Endothelial cell of umbilical vein (primary cell): ENCODE results near the gene NDUFAF2. TPM values are rescaled to one million over a fixed set of nuclear protein-coding genes. Genes with fewer than 3 reads are reported as not detected.

Experiments used
- Bru-seq: library from RNA; stranded (reverse); fragments of 400-500 nt; gene quantifications from one replicate; lab custom pipeline; 2021; lab: Mats Ljungman, UMichigan
- BruChase-seq, 2 experiments: library from RNA; stranded (reverse); fragments of 400-500 nt; gene quantifications; one replicate each; lab custom pipeline; 2021; lab: Mats Ljungman, UMichigan
- BruUV-seq: library from RNA; stranded (reverse); fragments of 400-500 nt; replicated peaks from 2 replicates; lab custom pipeline; 2021; lab: Mats Ljungman, UMichigan
- CTCF ChIA-PET: fragments of 300-600, 350-600 bp; sonication (Branson Sonifier 250); formaldehyde crosslinking; loops from one replicate; lab custom pipeline; 2021; ENCODE audit warnings: antibody characterized with exemption, inconsistent platforms; lab: Charles Lee
- POLR2A ChIA-PET: fragments of 300-600, 350-600 bp; sonication (Branson Sonifier 250); formaldehyde crosslinking; loops from one replicate; lab custom pipeline; 2021; ENCODE audit warnings: antibody characterized with exemption, inconsistent platforms; lab: Charles Lee
- DNase-seq: peaks from one replicate; pipeline ENCODE4 v3.0.0-alpha.2; 2011; ENCODE audit warnings: low read depth, low spot score
- FAIRE-seq: peaks from 2 replicates; lab custom pipeline; 2011; peaks lifted over from hg19 to GRCh38; lab: Jason Lieb, UNC
- H2AFZ ChIP-seq: 2 replicates; pipeline ENCODE4 v1.6.0; 2012; ENCODE audit warnings: low read depth, low read length, control low read depth, inconsistent platforms
- H3K27ac ChIP-seq: 2 replicates; pipeline ENCODE4 v1.5.1; 2011; ENCODE audit warnings: low read depth, mild to moderate bottlenecking, control low read depth, low read length, moderate library complexity; ENCODE audit not compliant: insufficient read depth
- H3K27me3 ChIP-seq, 2 experiments: 2 replicates each; pipeline versions ENCODE4 v1.6.0 to v1.6.1; 2011; ENCODE audit warnings: low read length in 2 of 2, mixed read lengths in 1 of 2; ENCODE audit not compliant: control insufficient read depth in 2 of 2, insufficient read depth in 2 of 2
- H3K36me3 ChIP-seq, 2 experiments: 2 replicates in 1 of 2; 3 replicates in 1 of 2; pipeline ENCODE4 v1.5.1; 2011; ENCODE audit warnings: low read length in 2 of 2, mild to moderate bottlenecking in 1 of 2, moderate library complexity in 1 of 2; ENCODE audit not compliant: control insufficient read depth in 2 of 2, insufficient read depth in 2 of 2; ENCODE audit errors: extremely low read depth in 1 of 2
- H3K4me1 ChIP-seq: 3 replicates; pipeline ENCODE4 v1.5.1; 2011; ENCODE audit warnings: mild to moderate bottlenecking, low read length; ENCODE audit not compliant: control insufficient read depth, insufficient read depth; ENCODE audit errors: extremely low read depth
- H3K4me2 ChIP-seq: 2 replicates; pipeline ENCODE4 v1.6.1; 2011; ENCODE audit warnings: low read length, control low read depth, mixed read lengths; ENCODE audit not compliant: insufficient read depth
- H3K4me3 ChIP-seq, 3 experiments: fragments of 200-600 bp in 1 of 3; sonication (generic), shearing (Covaris generic) in 1 of 3; replicated peaks in 1 of 3; 2 replicates each; pipeline ENCODE4 v1.5.1; 2011 to 2016; ENCODE audit warnings: control low read depth in 3 of 3, low read length in 3 of 3, mild to moderate bottlenecking in 2 of 3, inconsistent platforms in 1 of 3, low read depth in 1 of 3, moderate library complexity in 1 of 3; ENCODE audit not compliant: insufficient read depth in 1 of 3
- H3K79me2 ChIP-seq: 2 replicates; pipeline ENCODE4 v1.6.0; 2012; ENCODE audit warnings: low read length, inconsistent platforms; ENCODE audit not compliant: control insufficient read depth, insufficient read depth
- H3K9ac ChIP-seq: replicated peaks from 2 replicates; pipeline ENCODE3; 2011; ENCODE audit warnings: low read length, control low read depth; ENCODE audit not compliant: insufficient read depth; ENCODE audit errors: extremely low read depth
- H3K9me1 ChIP-seq: replicated peaks from 3 replicates; pipeline ENCODE4 v1.6.0; 2011; ENCODE audit warnings: mild to moderate bottlenecking, low read length; ENCODE audit not compliant: control insufficient read depth, insufficient read depth; ENCODE audit errors: extremely low read depth
- H3K9me3 ChIP-seq: replicated peaks from 2 replicates; pipeline ENCODE4 v1.5.1; 2012; ENCODE audit warnings: low read length, inconsistent platforms; ENCODE audit not compliant: control insufficient read depth, insufficient read depth
- H4K20me1 ChIP-seq: replicated peaks from 2 replicates; pipeline ENCODE3; 2011; ENCODE audit warnings: mild to moderate bottlenecking, low read length; ENCODE audit not compliant: control insufficient read depth, insufficient read depth; ENCODE audit errors: extremely low read depth
- FOS ChIP-seq: IDR thresholded peaks from 2 replicates; pipeline ENCODE4 v1.6.1; 2011; ENCODE audit warnings: mild to moderate bottlenecking, low read length, moderate library complexity, borderline replicate concordance; ENCODE audit not compliant: insufficient read depth
- POLR2A ChIP-seq: IDR thresholded peaks from 2 replicates; pipeline ENCODE4 v1.6.1; 2012; ENCODE audit warnings: low read depth, mild to moderate bottlenecking, control low read depth, low read length
- dilution Hi-C: fragments of 300-500 bp; cut with MboI; formaldehyde crosslinking; loops from one replicate; pipeline ENCODE4 v1.15.0; 2019; ENCODE audit warnings: low sequenced_read_pairs; ENCODE audit not compliant: extremely low pct_ligation_motif_present
- intact Hi-C: fragments of 100-400 bp; cut with micrococcal nuclease; formaldehyde crosslinking; loops from one replicate; pipeline ENCODE4 v1.10.0; 2022
- long read RNA-seq: library from polyadenylated mRNA; stranded (forward); transcript quantifications from one replicate; pipeline ENCODE4 v2.0.0, GENCODE V29; 2021
- polyA minus RNA-seq, 3 experiments: library from RNA; depleted of rRNA, polyadenylated mRNA; stranded (reverse); fragments of >200 nt; gene quantifications; 1 replicate in 1 of 3; 2 replicates in 2 of 3; pipeline ENCODE4 v1.2.3, GENCODE V29; 2011
- polyA plus RNA-seq, 4 experiments: library from polyadenylated mRNA; depleted of rRNA in 3 of 4; stranded (reverse) in 3 of 4; unstranded in 1 of 4; fragments of >200 nt; gene quantifications; 2 replicates each; pipeline versions ENCODE4 v1.2.1 to v1.2.3, GENCODE V29; 2011 to 2012; ENCODE audit warnings: missing spikeins in 1 of 4
- total RNA-seq: library from RNA; stranded (reverse); gene quantifications from 2 replicates; pipeline ENCODE4 v1.2.3, GENCODE V29; 2021
- TF ChIP-seq, protein P1 (sequence below): IDR thresholded peaks from 2 replicates; pipeline ENCODE4 v1.6.1; 2011; ENCODE audit not compliant: insufficient read depth, insufficient read length

The NDUFAF2 gene, protein sequence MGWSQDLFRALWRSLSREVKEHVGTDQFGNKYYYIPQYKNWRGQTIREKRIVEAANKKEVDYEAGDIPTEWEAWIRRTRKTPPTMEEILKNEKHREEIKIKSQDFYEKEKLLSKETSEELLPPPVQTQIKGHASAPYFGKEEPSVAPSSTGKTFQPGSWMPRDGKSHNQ
- 39.9 and 42.4 TPM in 2 replicates for total RNA-seq
- polyA plus RNA-seq = 5.6 and 10.7 TPM in 2 replicates
- 28.3 and 32.0 TPM in 2 replicates for polyA plus RNA-seq (2011; cell fraction: cytosol; rRNA removed)
- 9.0 and 15.1 TPM in 2 replicates for polyA plus RNA-seq (2011; cell fraction: nucleus; rRNA removed)
- polyA plus RNA-seq (2012) = 53.7 and 65.2 TPM in 2 replicates
- polyA minus RNA-seq = 11.1 and 13.1 TPM in 2 replicates
- polyA minus RNA-seq (2011; cell fraction: cytosol; rRNA and poly(A)+ RNA removed) = 25.5 TPM
- 7.6 and 13.7 TPM in 2 replicates for polyA minus RNA-seq (2011; cell fraction: nucleus; rRNA and poly(A)+ RNA removed)
- percentile 74 among the genes with signal in this experiment for Bru-seq, nascent RNA
- percentile 48 among the genes with signal in this experiment for BruChase-seq, experiment 1, labeled RNA remaining after a 6-hour chase
- BruChase-seq, experiment 2, labeled RNA remaining after a 2-hour chase = percentile 54 among the genes with signal in this experiment
- long read RNA-seq, transcript NDUFAF2-201 (4 exons, 719 nt) = major isoform, 111 of 141 reads
- long read RNA-seq, partial matches to known transcripts = 2 of 141 reads
- long read RNA-seq, other reads (novel, unspliced or antisense) = 25 of 141 reads

DNA sequence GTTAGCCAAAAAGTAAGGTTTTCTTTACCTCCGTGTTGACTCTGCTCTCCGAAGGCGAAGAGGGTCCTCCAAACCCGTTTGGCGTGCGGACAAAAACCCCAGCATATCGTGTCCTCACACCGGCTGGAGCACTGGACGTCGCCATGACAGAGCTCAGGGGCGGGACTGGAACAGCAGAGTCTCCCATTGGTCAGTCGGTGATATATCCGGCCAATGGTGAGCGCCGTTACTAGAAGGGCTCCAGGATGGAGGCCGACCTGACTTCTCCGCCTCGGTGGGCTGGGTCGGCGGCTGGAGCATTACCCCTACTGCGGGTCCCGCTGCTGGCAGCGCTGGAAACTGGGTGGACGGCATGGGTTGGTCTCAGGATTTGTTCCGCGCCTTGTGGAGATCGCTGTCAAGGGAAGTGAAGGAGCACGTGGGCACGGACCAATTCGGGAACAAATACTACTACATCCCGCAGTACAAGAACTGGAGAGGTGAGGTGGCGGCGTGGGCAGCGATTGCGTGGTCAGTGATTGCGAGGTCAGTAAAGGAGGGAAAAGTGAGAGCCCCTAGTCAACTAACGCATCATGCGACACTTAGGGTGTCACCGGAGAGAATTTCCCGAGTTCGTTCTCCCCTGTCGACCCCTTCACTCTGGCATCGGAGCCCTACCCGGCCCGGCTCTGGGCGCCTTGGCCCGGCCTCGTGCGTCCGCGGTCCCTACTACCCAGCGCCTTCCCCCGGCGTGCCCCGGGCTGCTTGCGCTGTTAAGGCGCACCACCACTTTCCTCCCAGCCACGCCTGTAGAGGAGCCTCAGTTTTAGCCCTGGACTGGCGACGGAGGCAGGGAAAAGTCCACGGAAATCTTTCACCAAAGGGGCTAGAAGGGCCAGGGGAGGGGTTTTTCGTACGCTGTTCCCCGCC lies at the start of gene NDUFAF2, which contains the start of gene ERCC8:
Gene NDUFAF2, plus strand, starts transcription at position 302 of the 909 bp plus-strand sequence. Its CDS starts 51 bp downstream, at position 353.
Gene ERCC8, minus strand, starts transcription at position 167 of the 909 bp plus-strand sequence. Its CDS starts 62 bp downstream, at position 105.
- Histone ChIP-seq H3K4me1 (peaks cover 21% of the 10 kb centered on the region), H3K9ac (peak within 1 kb of the TSS; percentile 77), H2AFZ (peak within 1 kb of the TSS; percentile 92), H3K36me3 (no peaks in the 10 kb centered on the region), H3K27me3 (no peaks in the 10 kb centered on the region), H3K79me2 (peaks cover 58% of the 10 kb centered on the region), H3K27ac (peak within 1 kb of the TSS; percentile 21), H3K4me2 (peak within 1 kb of the TSS; percentile 96), H3K4me3 (peak within 1 kb of the TSS; percentile 71 to 94 (median 78)), H3K9me3 (no peaks in the 10 kb centered on the region), H3K9me1 (no peaks in the 10 kb centered on the region), H4K20me1 (no peaks in the 10 kb centered on the region)
- POLR2A ChIA-PET = interaction anchor here (0.5 kb wide), 1 partner anchor 463 kb away, joined by 9 read pairs; no protein-coding TSS in a partner anchor
- FAIRE-seq (peak; percentile 87), DNase-seq (peak; percentile 95)
- TF ChIP-seq, protein P1, sequence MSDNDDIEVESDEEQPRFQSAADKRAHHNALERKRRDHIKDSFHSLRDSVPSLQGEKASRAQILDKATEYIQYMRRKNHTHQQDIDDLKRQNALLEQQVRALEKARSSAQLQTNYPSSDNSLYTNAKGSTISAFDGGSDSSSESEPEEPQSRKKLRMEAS = peak; percentile 19
- peak; percentile 63 for TF ChIP-seq POLR2A
- no peak for TF ChIP-seq FOS
- CTCF ChIA-PET = interaction anchor here (0.6 to 3.1 kb wide), 12 partner anchors 13 to 1198 kb away, joined by 3 to 27 read pairs (median 4); partner anchors contain the start of genes DEPDC1B and ZSWIM6
- dilution Hi-C loops (no loop called here), intact Hi-C loops (loop anchor here (5.0 to 10.0 kb wide), 2 partner anchors 268 to 1130 kb away; no protein-coding TSS in a partner anchor)
- BruUV-seq = TSS peak; percentile 35
